IMR-90 (cell line): ENCODE results near the gene DSCAML1.

ENCODE experiments used
- CEBPB ChIP-seq: IDR thresholded peaks from 2 replicates; pipeline ENCODE4 v1.6.1; 2012; ENCODE audit warnings: low read depth, low read length, improper control_type of control experiment
- CTCF ChIP-seq: conservative IDR thresholded peaks from 2 replicates; pipeline ENCODE4 v1.5.1; 2012; ENCODE audit warnings: mild to moderate bottlenecking, low read depth, low read length, improper control_type of control experiment
- FOS ChIP-seq: fragments of 150-350 bp; IDR thresholded peaks from 2 replicates; pipeline ENCODE4 v1.6.1; 2016; ENCODE audit warnings: low read depth, low read length
- MAZ ChIP-seq: IDR thresholded peaks from 2 replicates; pipeline ENCODE4 v1.6.1; 2012; ENCODE audit warnings: low read depth, mild to moderate bottlenecking, low read length, improper control_type of control experiment, moderate library complexity, borderline replicate concordance
- MXI1 ChIP-seq: IDR thresholded peaks from 2 replicates; pipeline ENCODE4 v1.6.1; 2012; ENCODE audit warnings: low read depth, mild to moderate bottlenecking, low read length, moderate library complexity, borderline replicate concordance
- POLR2A ChIP-seq: IDR thresholded peaks from 2 replicates; pipeline ENCODE4 v1.6.1; 2012; ENCODE audit warnings: mild to moderate bottlenecking, low read depth, low read length
- RAD21 ChIP-seq: IDR thresholded peaks from 2 replicates; pipeline ENCODE4 v1.6.1; 2012; ENCODE audit warnings: low read length, improper control_type of control experiment
- SMC3 ChIP-seq: fragments of 150-350 bp; IDR thresholded peaks from 2 replicates; pipeline ENCODE4 v1.6.1; 2016; ENCODE audit warnings: low read depth, mild to moderate bottlenecking, antibody characterized with exemption, low read length, moderate library complexity
- USF2 ChIP-seq: fragments of 150-350 bp; IDR thresholded peaks from 2 replicates; pipeline ENCODE4 v1.6.1; 2017; ENCODE audit warnings: mild to moderate bottlenecking, antibody characterized with exemption, low read length, low read depth

- TF ChIP-seq CTCF = no peak
- no peak for TF ChIP-seq MAZ
- no peak for TF ChIP-seq SMC3
- no peak for TF ChIP-seq FOS
- no peak for TF ChIP-seq USF2
- TF ChIP-seq RAD21 = no peak
- TF ChIP-seq POLR2A = no peak
- no peak for TF ChIP-seq CEBPB
- TF ChIP-seq MXI1 = no peak
Measured at GRCh38 chr11:117625237-117625636, 171.8 kb downstream of the DSCAML1 start.
